Measurements from ENCODE around the gene MSI2. TPM values are rescaled to one million over a fixed set of nuclear protein-coding genes. Genes with fewer than 3 reads are reported as not detected.
A peak's percentile ranks its signal among the peaks of the same experiment; 100 is the strongest.

MSI2 gene
- 140 and 150 TPM in 2 replicates for total RNA-seq
- long read RNA-seq, partial matches to known transcripts: 4 of 67 reads
- long read RNA-seq, other reads (novel, unspliced or antisense): 63 of 67 reads

GRCh38 chr17:57255776-57256681, at the start of gene MSI2:
MSI2 (plus strand) TSS chr17:57256523; CDS start chr17:57256743, 220 bp downstream.
- Mint-ChIP-seq H3K36me3 (ENCODE audit: low read depth) (peaks cover 8% of the 10 kb centered on the region), H3K4me3 (peak within 1 kb of the TSS; percentile 94), H3K27me3 (ENCODE audit: low read depth) (no peaks in the 10 kb centered on the region), H3K4me1 (peaks cover 60% of the 10 kb centered on the region), H3K27ac (ENCODE audit: unreplicated experiment) (peak within 1 kb of the TSS; percentile 91), H3K9me3 (peaks cover 5% of the 10 kb centered on the region)
- peak; percentile 70 for DNase-seq (ENCODE audit: low read depth, low spot score)
- TF ChIP-seq CTCF (conservative IDR thresholded peaks at IDR 0.05): peak; percentile 28

GRCh38 chr17:57206928-57207327, 49.4 kb upstream of the MSI2 start:
- Mint-ChIP-seq H3K4me3 (no peak overlapping the region), H3K27me3 (ENCODE audit: low read depth) (no peaks in the 10 kb centered on the region), H3K4me1 (peaks cover 14% of the 10 kb centered on the region), H3K9me3 (peaks cover 11% of the 10 kb centered on the region), H3K27ac (ENCODE audit: unreplicated experiment) (no peak overlapping the region), H3K36me3 (ENCODE audit: low read depth) (no peaks in the 10 kb centered on the region)
- DNase-seq (ENCODE audit: low read depth, low spot score): no peak
- TF ChIP-seq CTCF (conservative IDR thresholded peaks at IDR 0.05): no peak

- no peak for TF ChIP-seq CTCF (conservative IDR thresholded peaks at IDR 0.05)
- no peak overlapping the region for H3K27ac Mint-ChIP-seq (ENCODE audit: unreplicated experiment)
- no peak for DNase-seq (ENCODE audit: low read depth, low spot score)
- H3K27me3 Mint-ChIP-seq (ENCODE audit: low read depth): no peaks in the 10 kb centered on the region
- peaks cover 14% of the 10 kb centered on the region for H3K4me1 Mint-ChIP-seq
- no peak overlapping the region for H3K4me3 Mint-ChIP-seq
- H3K9me3 Mint-ChIP-seq: peaks cover 11% of the 10 kb centered on the region
- no peaks in the 10 kb centered on the region for H3K36me3 Mint-ChIP-seq (ENCODE audit: low read depth)
Measured at GRCh38 chr17:57207396-57207795, 48.9 kb upstream of the MSI2 start.

- peaks cover 14% of the 10 kb centered on the region for H3K4me1 Mint-ChIP-seq
- H3K27me3 Mint-ChIP-seq (ENCODE audit: low read depth): no peaks in the 10 kb centered on the region
Measured at GRCh38 chr17:57210224-57210553, 46.1 kb upstream of the MSI2 start.

GRCh38 chr17:57210972-57211411, 45.3 kb upstream of the MSI2 start:
- Mint-ChIP-seq H3K9me3 (peaks cover 11% of the 10 kb centered on the region), H3K27me3 (ENCODE audit: low read depth) (no peaks in the 10 kb centered on the region), H3K27ac (ENCODE audit: unreplicated experiment) (no peak overlapping the region), H3K36me3 (ENCODE audit: low read depth) (no peaks in the 10 kb centered on the region), H3K4me3 (no peak overlapping the region), H3K4me1 (peaks cover 14% of the 10 kb centered on the region)
- DNase-seq (ENCODE audit: low read depth, low spot score): no peak
- TF ChIP-seq CTCF (conservative IDR thresholded peaks at IDR 0.05): no peak

More at GRCh38 chr17:57210224-57210553, 46.1 kb upstream of the MSI2 start:
- no peak for DNase-seq (ENCODE audit: low read depth, low spot score)
- peaks cover 11% of the 10 kb centered on the region for H3K9me3 Mint-ChIP-seq
- H3K27ac Mint-ChIP-seq (ENCODE audit: unreplicated experiment): no peak overlapping the region
- no peak overlapping the region for H3K4me3 Mint-ChIP-seq
- no peaks in the 10 kb centered on the region for H3K36me3 Mint-ChIP-seq (ENCODE audit: low read depth)
- TF ChIP-seq CTCF (conservative IDR thresholded peaks at IDR 0.05): no peak

All from neural crest cell (in vitro differentiated cells).